ENCODE results near the gene TEX51.

Gene TEX51

DNA sequence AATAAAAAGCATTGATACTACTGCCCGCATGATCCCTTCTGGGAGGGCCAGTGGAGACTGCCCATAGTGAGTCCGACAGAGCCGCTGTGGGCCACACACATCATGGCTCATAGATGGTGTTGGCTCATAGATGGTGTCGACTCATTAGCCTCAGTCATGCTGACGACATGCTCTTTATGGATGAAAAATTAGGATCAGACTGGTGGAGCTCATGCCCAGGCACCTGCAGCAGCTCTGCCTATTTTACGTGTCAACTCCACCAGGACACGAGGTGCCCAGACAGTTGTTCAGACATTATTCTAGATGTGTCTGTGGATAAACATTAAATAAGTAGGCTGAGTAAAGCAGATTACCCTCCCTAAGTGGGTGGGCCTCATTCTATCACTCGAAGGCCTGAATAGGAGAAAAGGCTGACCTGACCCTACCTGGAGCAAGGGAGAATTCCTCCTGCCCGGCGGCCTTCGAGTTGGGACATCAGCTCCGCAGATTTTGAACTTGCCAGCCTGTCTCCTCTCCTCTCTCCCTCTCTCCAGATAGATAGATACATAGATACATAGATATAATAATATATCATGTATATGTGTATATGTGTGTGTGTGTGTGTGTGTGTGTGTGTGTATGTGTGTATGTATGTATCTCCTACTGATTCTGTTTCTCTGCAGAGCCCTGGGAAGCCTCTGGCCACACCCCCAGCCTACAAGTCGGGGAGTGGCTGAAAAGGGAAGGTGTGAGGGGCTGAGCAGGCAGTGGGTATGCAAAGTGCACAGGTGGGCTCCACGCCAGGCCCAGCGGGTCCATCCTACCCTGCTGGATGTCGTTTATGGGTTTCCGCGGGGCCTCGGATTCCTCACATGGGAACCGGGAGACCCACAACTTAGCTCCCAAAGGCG lies 13.6 kb upstream of the TEX51 start:
- Histone ChIP-seq H3K4me1 (ENCODE audit: control insufficient read depth, insufficient read depth, low read length, poor library complexity, severe bottlenecking) (no peaks in the 10 kb centered on the region), H3K27ac (ENCODE audit: low read depth, low read length, severe bottlenecking) (no peak overlapping the region), H3K36me3 (ENCODE audit: control insufficient read depth, insufficient read depth, low read length) (no peaks in the 10 kb centered on the region), H3K4me3 (ENCODE audit: extremely low read depth, insufficient read depth, low read length, poor library complexity, severe bottlenecking) (no peak overlapping the region), H3K9me3 (ENCODE audit: control insufficient read depth, low read length) (no peaks in the 10 kb centered on the region)
- 87 to 96% methylated on average over 14 to 15 of the region's 21 CpGs for WGBS, 2 experiments (ENCODE audit: insufficient coverage in 2 of 2)

DNA sequence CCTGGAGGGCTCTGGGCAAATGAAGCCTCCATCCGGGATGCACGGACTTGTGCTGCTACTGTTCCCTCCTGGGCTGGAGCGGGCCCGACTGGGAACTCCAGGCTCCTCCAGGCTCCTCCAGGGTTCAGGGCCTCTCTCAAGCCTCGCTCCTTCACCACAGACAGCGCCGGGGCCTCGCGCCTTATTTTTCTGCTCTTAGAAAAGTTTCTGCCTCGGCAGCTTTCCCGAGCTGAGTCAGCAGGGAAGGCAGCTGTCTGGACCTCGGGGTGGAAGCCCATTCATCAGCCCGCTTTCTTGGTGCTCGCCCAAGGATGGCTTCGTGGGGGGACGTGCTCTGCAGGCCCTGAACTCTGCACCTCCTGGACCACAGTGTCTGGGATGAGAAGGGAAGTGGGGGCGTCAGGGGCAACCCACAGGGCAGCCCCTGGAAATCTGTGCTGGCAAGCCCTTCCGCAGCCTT lies 12.9 kb upstream of the TEX51 start:
- no peaks in the 10 kb centered on the region for H3K4me1 ChIP-seq (ENCODE audit: control insufficient read depth, insufficient read depth, low read length, poor library complexity, severe bottlenecking)
- H3K36me3 ChIP-seq (ENCODE audit: control insufficient read depth, insufficient read depth, low read length), result no peaks in the 10 kb centered on the region
- H3K9me3 ChIP-seq (ENCODE audit: control insufficient read depth, low read length), result no peaks in the 10 kb centered on the region
- no peak overlapping the region for H3K4me3 ChIP-seq (ENCODE audit: extremely low read depth, insufficient read depth, low read length, poor library complexity, severe bottlenecking)
- H3K27ac ChIP-seq (ENCODE audit: low read depth, low read length, severe bottlenecking), result no peak overlapping the region
- WGBS, 2 experiments (ENCODE audit: insufficient coverage in 2 of 2), result 90 to 93% methylated on average over 16 to 18 of the region's 18 CpGs

DNA sequence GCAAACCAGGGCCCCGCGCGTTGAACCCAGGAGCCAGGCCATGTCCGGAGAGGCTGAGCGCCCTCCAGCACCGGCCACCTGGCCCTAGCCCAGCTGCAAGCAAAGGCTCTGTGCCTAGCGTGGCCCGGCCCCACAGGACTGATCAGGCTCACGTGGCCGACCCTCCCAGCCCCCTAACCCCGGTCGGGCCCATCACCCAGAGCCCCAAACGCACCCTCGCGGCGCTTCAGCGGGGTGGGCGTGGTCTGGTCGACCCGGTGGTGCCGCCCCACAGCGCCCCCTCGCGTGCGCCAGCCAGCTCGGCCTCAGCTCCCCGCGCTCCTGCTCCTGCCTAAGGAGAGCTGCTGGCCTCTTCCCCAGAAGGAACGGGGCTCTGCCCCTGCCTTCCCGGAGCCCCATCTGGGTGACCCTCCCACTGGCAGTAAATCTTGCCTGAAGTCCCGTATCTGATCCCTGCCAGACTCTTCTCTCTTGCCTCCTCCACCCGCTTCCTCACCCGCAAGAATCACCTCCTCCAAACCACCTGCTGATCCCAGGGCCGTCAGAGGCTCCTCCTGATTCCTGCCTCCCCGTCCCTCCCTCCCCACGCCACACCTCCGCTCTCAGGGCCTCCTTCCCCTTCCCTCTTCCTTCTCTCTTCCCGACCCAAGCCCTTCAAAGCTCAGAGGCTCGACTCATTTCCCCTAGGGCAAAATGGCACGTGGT lies 12.3 kb upstream of the TEX51 start:
- WGBS, 2 experiments (ENCODE audit: insufficient coverage in 2 of 2), result 31 to 34% methylated on average over 33 to 35 of the region's 40 CpGs
- Histone ChIP-seq H3K27ac (ENCODE audit: low read depth, low read length, severe bottlenecking) (no peak overlapping the region), H3K36me3 (ENCODE audit: control insufficient read depth, insufficient read depth, low read length) (no peaks in the 10 kb centered on the region), H3K4me1 (ENCODE audit: control insufficient read depth, insufficient read depth, low read length, poor library complexity, severe bottlenecking) (no peaks in the 10 kb centered on the region), H3K4me3 (ENCODE audit: extremely low read depth, insufficient read depth, low read length, poor library complexity, severe bottlenecking) (no peak overlapping the region), H3K9me3 (ENCODE audit: control insufficient read depth, low read length) (no peaks in the 10 kb centered on the region)

DNA sequence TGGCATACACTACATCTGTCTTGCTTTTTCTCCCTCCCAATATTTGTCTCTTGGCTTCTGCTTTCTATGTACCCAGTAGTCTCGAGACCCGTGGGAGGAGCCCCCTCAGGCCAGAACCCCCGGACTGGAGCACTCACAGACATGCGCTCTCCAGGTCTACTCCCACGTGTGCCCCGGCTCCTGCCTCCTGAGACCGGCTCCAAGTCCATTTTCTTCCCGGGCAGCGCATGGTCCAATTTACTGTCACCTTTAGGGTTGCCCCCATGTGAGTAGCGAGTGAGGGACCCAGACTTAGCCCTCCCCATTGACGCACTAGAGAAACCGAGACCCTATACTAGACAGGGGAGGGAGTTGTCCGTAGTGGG lies 11.8 kb upstream of the TEX51 start:
- Histone ChIP-seq H3K4me1 (ENCODE audit: control insufficient read depth, insufficient read depth, low read length, poor library complexity, severe bottlenecking) (no peaks in the 10 kb centered on the region), H3K4me3 (ENCODE audit: extremely low read depth, insufficient read depth, low read length, poor library complexity, severe bottlenecking) (no peak overlapping the region), H3K36me3 (ENCODE audit: control insufficient read depth, insufficient read depth, low read length) (no peaks in the 10 kb centered on the region), H3K27ac (ENCODE audit: low read depth, low read length, severe bottlenecking) (no peak overlapping the region), H3K9me3 (ENCODE audit: control insufficient read depth, low read length) (no peaks in the 10 kb centered on the region)
- WGBS, 2 experiments (ENCODE audit: insufficient coverage in 2 of 2), result 90 to 92% methylated on average over 10 to 13 of the region's 13 CpGs

DNA sequence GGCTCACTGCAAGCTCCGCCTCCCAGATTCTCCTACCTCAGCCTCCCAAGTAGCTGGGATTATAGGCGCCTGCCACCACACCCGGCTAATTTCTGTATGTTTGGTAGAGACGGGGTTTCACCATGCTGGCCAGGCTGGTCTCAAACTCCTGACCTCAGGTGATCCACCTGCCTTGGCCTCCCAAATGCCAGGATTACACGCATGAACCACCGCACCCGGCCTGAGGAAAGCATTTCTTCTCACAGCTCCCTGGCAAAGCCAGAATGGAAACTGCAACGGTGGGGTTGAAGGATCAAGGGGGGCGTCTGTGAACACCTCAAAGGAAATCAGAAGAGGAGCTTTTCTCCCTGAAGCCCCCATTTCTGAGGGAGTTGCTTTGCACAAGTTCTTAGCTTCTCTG lies 11.2 kb upstream of the TEX51 start:
- 86 to 94% methylated on average over 6 to 7 of the region's 9 CpGs for WGBS, 2 experiments (ENCODE audit: insufficient coverage in 2 of 2)
- Histone ChIP-seq H3K27ac (ENCODE audit: low read depth, low read length, severe bottlenecking) (no peak overlapping the region), H3K4me1 (ENCODE audit: control insufficient read depth, insufficient read depth, low read length, poor library complexity, severe bottlenecking) (no peaks in the 10 kb centered on the region), H3K9me3 (ENCODE audit: control insufficient read depth, low read length) (no peaks in the 10 kb centered on the region), H3K36me3 (ENCODE audit: control insufficient read depth, insufficient read depth, low read length) (no peaks in the 10 kb centered on the region), H3K4me3 (ENCODE audit: extremely low read depth, insufficient read depth, low read length, poor library complexity, severe bottlenecking) (no peak overlapping the region)

DNA sequence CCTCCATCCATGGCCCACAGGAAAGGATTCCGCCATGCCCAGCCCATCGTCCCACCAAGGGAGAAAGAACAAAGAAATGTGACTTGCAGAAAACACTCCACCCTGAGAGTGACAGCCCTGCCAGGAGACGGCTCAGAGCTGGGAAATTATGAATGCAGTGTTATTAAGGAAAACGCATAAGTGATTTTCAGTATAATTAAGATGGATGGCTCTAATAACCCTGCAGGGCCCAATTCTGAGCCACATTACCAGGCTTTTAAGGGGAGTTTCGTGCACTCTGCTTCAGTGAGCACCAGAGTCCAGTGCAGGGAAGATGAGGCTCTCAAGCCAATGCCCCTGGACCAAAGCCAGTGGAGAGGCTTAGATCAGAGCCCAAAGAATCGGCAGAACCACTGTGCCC lies 10.6 kb upstream of the TEX51 start:
- no peak overlapping the region for H3K27ac ChIP-seq (ENCODE audit: low read depth, low read length, severe bottlenecking)
- H3K9me3 ChIP-seq (ENCODE audit: control insufficient read depth, low read length), result no peaks in the 10 kb centered on the region
- no peaks in the 10 kb centered on the region for H3K4me1 ChIP-seq (ENCODE audit: control insufficient read depth, insufficient read depth, low read length, poor library complexity, severe bottlenecking)
- WGBS, 2 experiments (ENCODE audit: insufficient coverage in 2 of 2), result 81 to 83% methylated on average over 3 to 6 of the region's 6 CpGs
- no peaks in the 10 kb centered on the region for H3K36me3 ChIP-seq (ENCODE audit: control insufficient read depth, insufficient read depth, low read length)
- H3K4me3 ChIP-seq (ENCODE audit: extremely low read depth, insufficient read depth, low read length, poor library complexity, severe bottlenecking), result no peak overlapping the region

DNA sequence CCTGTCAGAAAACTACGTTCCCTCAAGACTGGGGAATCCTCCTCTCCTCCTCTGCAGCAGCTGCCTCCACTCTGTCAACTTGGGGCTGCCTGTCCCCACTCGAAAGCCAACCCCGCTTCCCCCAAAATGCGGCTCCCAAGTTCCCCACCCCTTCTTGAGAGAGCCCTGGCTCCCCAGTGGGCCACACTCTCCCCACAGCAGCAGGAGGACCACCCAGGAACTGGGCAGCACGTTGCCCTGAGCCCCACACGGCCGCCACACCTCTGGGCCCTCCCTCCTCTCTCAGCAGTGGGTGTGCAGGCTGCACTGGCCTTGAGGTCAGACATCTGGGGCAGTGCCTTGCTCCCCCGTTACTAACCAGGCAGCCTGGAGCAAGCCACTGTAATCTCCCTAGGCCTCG lies 9.6 kb upstream of the TEX51 start:
- no peak overlapping the region for H3K4me3 ChIP-seq (ENCODE audit: extremely low read depth, insufficient read depth, low read length, poor library complexity, severe bottlenecking)
- 85 to 97% methylated on average over 7 to 9 of the region's 9 CpGs for WGBS, 2 experiments (ENCODE audit: insufficient coverage in 2 of 2)

DNA sequence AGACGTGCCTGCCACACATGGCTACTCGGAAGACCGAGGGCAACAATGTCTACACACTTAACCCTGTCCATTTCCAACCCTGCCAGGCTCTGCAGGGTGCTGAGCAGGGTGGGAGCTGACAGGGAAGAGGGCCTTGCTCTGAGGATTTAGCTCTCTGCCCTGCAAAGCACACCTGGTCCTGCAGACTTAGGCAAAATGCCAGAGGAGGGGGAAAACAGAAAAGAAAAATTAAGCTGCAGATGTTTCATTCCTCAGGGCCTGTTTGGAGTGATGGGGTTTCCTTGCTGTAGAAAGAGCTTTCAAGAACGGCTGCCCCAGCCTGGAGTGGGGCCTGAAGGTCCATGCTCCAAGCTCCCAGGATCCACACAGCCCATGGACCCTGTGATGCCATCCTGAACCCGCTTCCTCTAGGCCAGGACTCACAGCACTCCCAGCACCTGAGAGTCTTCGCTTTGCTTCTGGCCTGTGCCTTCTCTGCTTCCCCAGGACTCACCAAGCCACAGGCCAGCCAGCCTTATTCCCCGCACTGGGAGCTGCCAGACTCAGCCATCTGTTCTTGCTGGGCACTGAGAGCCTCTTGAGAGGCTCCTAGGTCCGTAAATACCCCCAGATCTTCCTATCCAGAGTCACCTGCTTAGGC lies 9.1 kb upstream of the TEX51 start:
- Histone ChIP-seq H3K4me3 (ENCODE audit: extremely low read depth, insufficient read depth, low read length, poor library complexity, severe bottlenecking) (no peak overlapping the region), H3K27ac (ENCODE audit: low read depth, low read length, severe bottlenecking) (no peak overlapping the region), H3K36me3 (ENCODE audit: control insufficient read depth, insufficient read depth, low read length) (no peaks in the 10 kb centered on the region), H3K9me3 (ENCODE audit: control insufficient read depth, low read length) (no peaks in the 10 kb centered on the region), H3K4me1 (ENCODE audit: control insufficient read depth, insufficient read depth, low read length, poor library complexity, severe bottlenecking) (no peaks in the 10 kb centered on the region)
- WGBS, 2 experiments (ENCODE audit: insufficient coverage in 2 of 2), result 92 to 100% methylated on average over 5 of the region's 8 CpGs

More for the DNA sequence above, 9.6 kb upstream of the TEX51 start:
- no peak overlapping the region for H3K27ac ChIP-seq (ENCODE audit: low read depth, low read length, severe bottlenecking)
- H3K9me3 ChIP-seq (ENCODE audit: control insufficient read depth, low read length), result no peaks in the 10 kb centered on the region
- no peaks in the 10 kb centered on the region for H3K4me1 ChIP-seq (ENCODE audit: control insufficient read depth, insufficient read depth, low read length, poor library complexity, severe bottlenecking)
- H3K36me3 ChIP-seq (ENCODE audit: control insufficient read depth, insufficient read depth, low read length), result no peaks in the 10 kb centered on the region

DNA sequence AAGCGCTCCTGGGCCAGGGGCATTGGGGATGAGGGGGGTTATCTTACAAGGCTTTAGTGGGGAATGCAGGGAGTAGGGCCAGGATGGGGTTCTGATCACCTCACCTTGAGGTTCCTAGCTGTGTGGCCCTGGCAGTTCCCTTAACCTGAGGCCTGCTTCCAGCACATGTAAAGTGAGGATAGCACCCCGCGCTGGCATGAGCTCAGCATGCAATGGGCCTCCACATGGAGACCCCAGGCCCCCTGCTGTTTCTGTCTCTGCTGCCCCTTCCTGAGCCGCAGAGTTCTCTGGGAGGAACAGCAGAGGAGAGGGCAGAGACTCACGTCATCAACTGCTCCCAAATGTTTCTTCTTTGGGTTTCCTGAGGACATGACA lies 8.6 kb upstream of the TEX51 start:
- H3K4me1 ChIP-seq (ENCODE audit: control insufficient read depth, insufficient read depth, low read length, poor library complexity, severe bottlenecking), result no peaks in the 10 kb centered on the region
- H3K4me3 ChIP-seq (ENCODE audit: extremely low read depth, insufficient read depth, low read length, poor library complexity, severe bottlenecking), result no peak overlapping the region
- no peaks in the 10 kb centered on the region for H3K36me3 ChIP-seq (ENCODE audit: control insufficient read depth, insufficient read depth, low read length)
- H3K27ac ChIP-seq (ENCODE audit: low read depth, low read length, severe bottlenecking), result no peak overlapping the region
- WGBS, 2 experiments (ENCODE audit: insufficient coverage in 2 of 2), result 90 to 96% methylated on average over 3 to 4 of the region's 5 CpGs
- H3K9me3 ChIP-seq (ENCODE audit: control insufficient read depth, low read length), result no peaks in the 10 kb centered on the region

DNA sequence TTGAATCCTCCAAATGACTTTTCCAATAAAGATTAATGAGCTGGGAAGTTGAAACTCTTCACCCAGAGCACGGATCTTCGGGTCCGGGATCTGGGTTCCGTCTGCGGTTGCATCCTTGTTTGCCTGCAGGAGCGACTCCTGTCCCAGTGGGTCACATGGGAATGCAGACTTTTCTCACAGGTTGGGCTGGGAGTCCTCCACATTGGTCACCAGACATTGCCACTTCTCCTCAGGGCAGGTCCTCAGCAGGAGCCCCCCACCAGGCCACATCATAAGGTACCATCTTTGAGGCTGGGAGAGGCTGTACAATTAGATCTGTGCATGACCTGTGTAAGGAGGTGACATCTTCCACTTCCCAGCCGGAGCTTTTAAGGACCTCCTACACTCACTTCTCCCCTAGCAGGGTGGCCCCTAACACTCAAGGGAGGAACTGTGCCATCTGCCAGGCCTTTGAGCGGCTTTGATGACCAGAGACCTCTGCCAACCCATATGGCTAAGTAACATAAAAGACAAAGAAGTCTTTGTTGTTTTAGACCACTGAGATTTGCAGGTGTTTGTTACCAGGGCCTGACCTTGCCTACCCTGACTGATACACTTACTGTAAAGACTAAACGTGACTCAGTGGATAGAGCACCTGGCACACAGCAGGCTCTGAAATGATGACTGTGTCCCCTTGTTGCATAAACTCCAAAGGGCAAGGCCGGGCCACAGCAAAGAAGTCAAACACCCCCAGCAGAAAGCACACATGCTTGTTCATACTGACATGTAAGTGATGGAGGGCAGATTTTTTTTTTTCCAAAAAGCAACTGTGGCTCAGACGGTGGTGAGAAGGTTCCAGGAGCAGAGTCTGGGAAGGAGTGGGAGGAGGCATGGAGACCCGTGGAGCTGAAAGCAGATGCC lies 7.9 kb upstream of the TEX51 start:
- Histone ChIP-seq H3K9me3 (ENCODE audit: control insufficient read depth, low read length) (no peaks in the 10 kb centered on the region), H3K27ac (ENCODE audit: low read depth, low read length, severe bottlenecking) (no peak overlapping the region), H3K4me3 (ENCODE audit: extremely low read depth, insufficient read depth, low read length, poor library complexity, severe bottlenecking) (no peak overlapping the region), H3K36me3 (ENCODE audit: control insufficient read depth, insufficient read depth, low read length) (no peaks in the 10 kb centered on the region), H3K4me1 (ENCODE audit: control insufficient read depth, insufficient read depth, low read length, poor library complexity, severe bottlenecking) (no peaks in the 10 kb centered on the region)
- 92% methylated on average over 9 to 11 of the region's 12 CpGs for WGBS, 2 experiments (ENCODE audit: insufficient coverage in 2 of 2)

All from mesodermal cell (in vitro differentiated cells).